GM11168 (cell line): ENCODE data around the gene CCDC146.
"Not testable (repeated sequence)": the region's sequence is repeated elsewhere in the genome, so short reads cannot be mapped to it uniquely, and the experiment has no call there.

ENCODE experiments used
- in situ Hi-C: fragments of 300-500 bp; cut with MboI; formaldehyde crosslinking; loops from one replicate; pipeline ENCODE4 v1.12.0; 2022; ENCODE audit warnings: low sequenced_read_pairs; ENCODE audit not compliant: unreplicated experiment

The CCDC146 gene

GRCh38 chr7:77140291-77140690, 17.9 kb downstream of the CCDC146 start:
- in situ Hi-C loops: not testable (repeated sequence)

DNA sequence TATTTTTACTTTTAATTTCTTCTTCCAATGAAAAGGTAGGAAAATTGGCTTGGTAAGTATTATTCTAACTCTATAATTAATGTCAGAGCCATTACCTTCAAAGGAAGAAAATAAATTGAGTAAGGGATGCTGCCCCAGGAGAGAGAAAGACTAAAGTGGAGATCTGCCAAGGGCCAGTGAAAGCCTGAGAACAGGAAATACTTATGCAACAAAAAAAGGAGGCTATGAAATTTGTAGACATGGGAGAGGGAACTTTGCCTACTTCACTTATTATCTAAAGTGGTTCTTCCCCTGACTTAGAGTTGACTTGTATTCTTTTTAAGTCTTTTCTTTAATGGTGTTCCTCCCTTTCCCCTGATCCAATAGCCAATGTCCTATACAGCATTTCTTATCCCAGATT, 29.8 kb downstream of the CCDC146 start:
- in situ Hi-C loops: not testable (repeated sequence)

GRCh38 chr7:77154917-77155464, 32.6 kb downstream of the CCDC146 start:
- in situ Hi-C loops: not testable (repeated sequence)

DNA sequence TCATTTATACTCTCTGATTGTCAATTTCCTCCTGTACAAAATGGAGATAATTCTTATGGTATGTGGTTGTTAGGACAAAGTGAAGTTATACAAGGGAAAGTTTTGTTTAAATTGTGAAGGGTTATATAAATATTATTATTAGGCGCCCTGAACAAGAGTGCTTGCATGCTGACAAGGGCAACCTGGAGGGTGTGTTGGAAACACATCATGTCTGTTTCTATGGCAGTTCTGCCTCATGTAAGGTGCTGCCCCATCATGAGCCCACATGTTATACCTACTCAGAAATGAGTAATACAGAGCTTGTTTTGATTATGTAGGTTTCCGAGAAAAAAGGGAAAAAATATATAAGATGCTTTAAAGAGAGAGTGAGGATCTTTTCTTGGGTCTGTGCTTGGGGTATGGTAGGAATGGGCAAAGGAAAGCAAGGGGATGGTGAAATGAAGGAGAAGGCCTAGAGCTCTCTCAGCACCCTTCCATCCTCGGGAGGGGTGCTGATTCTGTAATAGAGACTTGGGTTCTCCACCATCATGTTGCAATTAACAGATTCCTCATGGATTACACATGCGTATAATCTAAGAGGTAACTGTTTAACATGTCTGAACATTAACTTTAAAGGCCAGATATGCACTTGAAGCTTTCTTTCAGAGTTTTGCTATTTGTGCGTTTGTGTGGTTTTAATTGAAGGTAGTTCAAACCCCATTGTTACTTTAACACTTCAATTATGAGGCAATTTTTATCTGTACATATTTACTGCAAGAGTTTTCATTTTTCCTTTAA, 33.4 kb downstream of the CCDC146 start:
- in situ Hi-C loops: not testable (repeated sequence)

DNA sequence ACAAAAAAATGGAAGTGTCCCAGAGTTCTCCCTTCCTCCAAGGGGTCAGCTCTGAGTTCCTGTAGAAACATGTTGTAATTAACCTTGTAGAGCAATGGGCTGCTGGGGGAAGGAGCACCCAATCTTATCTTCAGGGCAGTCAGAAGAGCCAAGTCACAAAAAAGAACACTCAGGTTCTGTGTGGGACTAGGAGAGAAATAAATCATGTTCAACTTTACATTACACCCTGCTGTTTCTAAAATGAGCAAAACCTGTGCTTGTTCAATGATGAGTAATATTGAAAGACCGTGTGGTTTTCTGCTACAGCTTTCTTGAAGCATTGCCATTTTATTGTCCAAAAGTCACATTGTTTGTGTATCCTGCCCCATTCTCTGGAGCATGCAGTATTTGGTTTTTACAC, 34.6 kb downstream of the CCDC146 start:
- in situ Hi-C loops: not testable (repeated sequence)

DNA sequence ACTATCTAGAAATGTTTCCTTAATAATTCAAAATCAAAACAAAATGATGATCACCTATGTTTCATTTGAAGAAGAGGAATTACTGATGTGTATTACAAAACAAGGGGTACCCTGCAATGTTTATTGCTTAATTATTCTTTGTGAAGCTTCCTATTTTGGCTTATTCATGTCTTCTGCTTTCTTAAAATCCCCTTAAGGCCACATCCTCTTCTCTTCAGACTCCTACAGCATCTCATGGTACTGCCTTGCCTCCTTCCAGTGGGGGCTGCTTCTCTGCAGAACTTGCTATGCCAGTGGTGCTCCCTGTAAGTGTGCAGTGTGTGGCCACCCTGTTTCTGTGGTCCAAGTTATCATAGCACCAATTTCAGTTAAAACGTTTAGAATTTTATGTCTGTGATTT, 35.0 kb downstream of the CCDC146 start:
- in situ Hi-C loops: no loop called here

- in situ Hi-C loops: not testable (repeated sequence)
Measured at GRCh38 chr7:77171073-77171472, 48.7 kb downstream of the CCDC146 start.

DNA sequence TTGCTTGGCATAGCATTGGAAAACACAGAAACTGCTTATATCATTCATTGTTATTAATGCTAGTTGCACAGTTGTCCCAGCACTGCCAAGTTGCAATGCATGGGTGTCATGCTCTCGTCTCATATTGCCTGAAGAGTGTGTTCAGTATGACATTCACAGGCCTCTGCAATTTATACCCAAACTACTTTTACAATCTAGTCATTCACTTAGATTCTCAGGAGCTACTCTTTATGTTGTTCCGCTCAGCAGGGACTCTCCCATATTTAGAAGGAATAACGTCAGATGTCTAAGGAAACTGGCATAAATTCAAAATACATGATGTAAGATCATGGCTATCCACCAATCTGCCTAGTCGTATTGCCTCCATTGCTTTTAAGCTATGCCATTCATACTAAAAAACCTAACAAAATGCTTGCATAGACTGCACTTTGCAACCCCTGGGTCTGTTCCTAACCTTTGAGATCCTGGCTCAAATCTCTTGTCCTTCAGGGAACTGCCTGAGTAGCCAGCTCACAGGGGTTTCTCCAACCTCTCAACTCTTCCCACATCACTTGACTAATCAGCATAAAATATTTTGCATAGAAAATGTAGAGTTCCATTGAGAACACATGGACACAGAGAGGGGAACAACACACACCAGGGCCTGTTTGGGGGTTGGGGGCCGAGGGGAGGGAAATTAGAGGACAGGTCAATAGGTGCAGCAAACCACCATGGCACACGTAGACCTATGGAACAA, 50.2 kb downstream of the CCDC146 start:
- in situ Hi-C loops: not testable (repeated sequence)

DNA sequence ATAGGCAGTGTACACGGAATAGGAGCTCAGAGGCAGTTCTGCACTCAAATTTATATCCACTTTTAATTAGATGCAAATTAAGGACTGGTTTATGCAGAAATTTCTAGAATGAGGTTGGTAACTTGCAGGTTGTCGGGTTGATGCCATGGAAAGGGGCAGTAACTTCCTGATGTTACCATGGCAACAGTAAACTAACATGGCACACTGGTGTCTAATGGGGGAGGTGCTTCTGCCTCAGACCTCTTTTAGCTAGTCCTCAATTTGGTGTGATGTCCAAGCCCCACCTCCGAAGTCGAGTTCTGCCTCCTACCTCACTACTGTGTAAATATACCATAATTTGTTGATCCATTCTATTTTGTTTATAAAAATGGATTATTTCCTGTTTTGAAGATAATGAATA, 52.0 kb downstream of the CCDC146 start:
- in situ Hi-C loops: not testable (repeated sequence)

GRCh38 chr7:77175274-77175800, 52.9 kb downstream of the CCDC146 start:
- in situ Hi-C loops: not testable (repeated sequence)

DNA sequence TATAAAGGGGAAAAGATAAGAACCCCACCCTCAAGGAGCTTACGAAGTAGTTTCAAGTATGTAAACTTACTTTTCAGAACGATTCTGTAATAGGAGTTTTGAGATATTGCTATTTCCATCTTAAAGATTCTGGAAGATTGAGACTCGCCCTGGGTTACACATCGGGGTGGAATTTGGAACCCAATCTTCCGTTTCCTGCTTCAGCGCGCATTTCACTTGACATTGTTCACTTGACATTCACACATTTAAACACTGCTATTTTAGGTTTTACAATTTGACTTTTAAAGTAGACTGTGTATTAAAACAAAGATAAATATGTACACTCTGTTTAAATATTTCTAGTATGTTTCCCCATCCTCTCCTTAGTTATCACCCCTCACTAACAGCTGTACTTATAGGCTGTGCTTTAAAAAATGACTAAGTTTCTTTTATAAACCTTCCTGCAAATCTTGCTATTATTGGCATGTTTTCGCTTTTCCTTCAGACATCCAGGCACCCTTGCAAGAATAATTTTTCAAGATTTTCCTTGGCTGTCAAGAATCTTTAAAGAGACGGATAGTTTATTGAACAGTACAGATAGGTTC, 55.0 kb downstream of the CCDC146 start:
- in situ Hi-C loops: not testable (repeated sequence)

- in situ Hi-C loops: not testable (repeated sequence)
Measured at GRCh38 chr7:77178024-77178423, 55.6 kb downstream of the CCDC146 start.

DNA sequence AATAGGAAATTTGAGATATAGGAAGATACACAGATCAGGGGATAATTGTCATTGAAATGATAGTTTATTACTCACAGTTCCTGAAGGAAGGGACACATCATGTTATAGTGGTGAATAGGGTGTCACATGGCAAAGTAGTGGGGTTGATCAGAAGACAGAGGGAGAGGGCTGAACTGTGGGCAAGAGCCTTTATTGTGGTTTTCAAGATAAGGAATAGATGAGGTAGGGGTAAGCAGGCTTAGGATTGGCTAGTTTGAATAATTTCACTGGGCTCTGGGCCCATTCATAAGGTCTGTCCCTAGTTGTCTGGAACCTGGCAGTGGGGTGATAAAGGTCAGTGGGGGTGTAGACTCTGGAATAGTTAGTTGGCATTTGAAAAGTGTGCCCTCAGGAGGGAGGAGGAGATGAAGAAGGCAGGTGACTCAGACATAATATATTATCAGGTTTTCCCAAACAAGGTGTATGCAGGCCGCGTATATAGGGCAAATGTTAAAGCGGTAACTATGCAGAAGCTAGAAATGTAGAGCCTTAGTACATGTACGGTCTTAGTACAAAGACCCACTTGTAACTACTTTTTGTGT, 58.7 kb downstream of the CCDC146 start:
- in situ Hi-C loops: no loop called here

DNA sequence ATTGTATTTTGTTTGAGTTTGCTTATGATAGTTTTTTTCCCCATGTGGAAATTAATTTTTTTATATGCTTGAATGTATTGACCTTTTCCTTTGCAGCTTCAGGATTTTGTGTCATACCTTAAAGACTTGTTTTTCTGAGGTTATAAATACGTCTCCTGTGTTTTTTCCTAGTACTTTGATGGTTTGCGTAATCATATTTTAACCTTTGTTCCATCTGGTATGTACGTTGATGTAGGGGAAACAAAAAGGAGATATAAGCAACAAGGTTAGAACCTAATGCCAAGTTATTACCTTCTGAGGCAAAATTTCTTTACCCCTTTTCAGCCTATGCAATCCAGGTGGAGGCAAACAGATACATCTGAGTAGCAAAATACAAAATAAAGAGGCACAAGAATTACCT, 59.3 kb downstream of the CCDC146 start:
- in situ Hi-C loops: no loop called here

DNA sequence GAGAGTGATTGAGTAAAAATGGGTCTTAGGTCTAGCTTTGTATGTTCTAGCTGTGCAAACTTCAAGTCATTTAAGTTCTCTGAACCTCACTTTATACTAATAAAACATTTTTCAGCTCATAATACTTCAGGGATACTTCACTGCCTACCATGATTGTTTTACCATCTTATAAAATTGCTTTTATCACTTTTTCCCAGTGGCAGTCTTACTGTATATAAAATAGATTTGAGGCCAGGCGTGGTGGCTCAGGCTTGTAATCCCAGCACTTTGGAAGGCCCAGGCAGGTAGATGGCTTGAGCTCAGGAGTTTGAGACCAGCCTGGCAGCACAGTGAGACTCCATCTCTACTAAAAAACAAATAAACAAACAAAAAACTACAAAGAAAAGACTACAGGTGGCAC, 59.8 kb downstream of the CCDC146 start:
- in situ Hi-C loops: no loop called here

DNA sequence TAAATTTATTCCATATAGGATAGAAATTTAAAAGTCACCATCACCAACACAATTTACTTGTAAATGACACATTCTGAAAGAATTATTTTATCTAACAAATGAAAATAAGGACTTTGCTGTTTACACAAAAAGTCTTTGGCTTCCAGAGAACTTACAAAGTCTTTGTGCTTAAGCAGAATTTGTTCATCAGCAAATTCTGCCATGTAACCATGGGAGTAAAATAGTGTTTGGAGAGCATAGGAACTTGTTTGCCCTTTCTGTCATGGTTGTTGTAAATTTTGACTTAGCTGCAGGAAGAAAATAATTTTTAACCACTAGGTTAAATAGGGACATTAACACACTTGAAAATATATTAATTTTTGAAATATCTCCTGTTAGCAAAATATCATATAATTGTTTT, 62.0 kb downstream of the CCDC146 start:
- in situ Hi-C loops: no loop called here

- in situ Hi-C loops: no loop called here
Measured at GRCh38 chr7:77184990-77185389, 62.6 kb downstream of the CCDC146 start.

DNA sequence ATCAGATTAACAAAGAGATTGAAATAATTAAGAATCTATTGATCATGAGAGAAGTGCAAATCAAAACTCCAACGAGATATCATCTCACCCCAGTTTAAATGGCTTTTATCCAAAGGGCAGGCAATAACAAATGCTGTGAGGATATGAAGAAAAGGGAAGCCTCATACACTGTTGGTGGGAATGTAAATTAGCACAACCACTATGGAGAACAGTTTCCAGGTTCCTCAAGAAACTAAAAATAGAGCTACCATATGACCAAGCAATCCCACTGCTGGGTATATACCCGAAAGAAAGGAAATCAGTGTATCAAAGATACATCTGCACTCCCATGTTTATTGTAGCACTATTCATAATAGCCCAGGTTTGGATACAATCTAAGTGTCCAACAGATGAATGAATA, 63.5 kb downstream of the CCDC146 start:
- in situ Hi-C loops: no loop called here

DNA sequence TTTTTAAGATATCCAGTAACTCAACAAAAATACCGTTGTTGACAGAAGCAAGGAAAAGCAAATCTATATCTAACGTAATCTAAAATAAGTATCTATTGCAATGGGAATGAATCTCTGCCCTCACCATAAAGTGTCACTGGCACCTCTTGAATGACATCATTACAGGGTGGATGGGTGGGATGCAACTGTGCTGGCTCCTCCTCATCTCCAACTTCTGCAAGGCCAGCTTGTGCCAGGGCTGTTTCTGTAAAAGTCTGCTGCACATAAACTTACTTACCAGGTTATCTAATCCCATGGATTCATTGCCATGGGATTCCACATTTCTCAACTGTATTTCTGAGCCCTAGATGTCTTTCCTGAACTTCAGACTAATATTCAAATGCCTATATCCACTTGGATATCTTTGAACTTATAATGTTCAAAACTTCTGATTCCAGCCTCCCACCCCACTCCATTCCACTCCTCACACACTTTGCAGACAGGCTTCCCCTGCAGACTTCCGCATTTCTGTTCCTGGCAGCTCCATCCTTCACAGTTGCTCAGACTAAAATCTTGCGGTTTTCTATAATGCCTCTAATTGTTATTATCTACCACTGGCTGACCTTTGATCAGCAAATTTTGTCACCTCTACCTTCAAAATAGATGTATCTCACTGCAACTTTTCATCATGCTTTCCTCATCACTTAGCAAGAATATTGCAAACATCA, 66.5 kb downstream of the CCDC146 start:
- in situ Hi-C loops: no loop called here

- in situ Hi-C loops: no loop called here
Measured at GRCh38 chr7:77197141-77197540, 74.7 kb downstream of the CCDC146 start.
